ENCODE results near the gene ZNF189. TPM values are rescaled to one million over a fixed set of nuclear protein-coding genes. Genes with fewer than 3 reads are reported as not detected.
A peak's percentile ranks its signal among the peaks of the same experiment; 100 is the strongest.

ZNF189 gene
- total and polyA plus RNA-seq, 8 donors: 11.3 to 29.1 (median 19.3) TPM

- Histone ChIP-seq H3K27me3 (no peaks in the 10 kb centered on the region), H3K4me3 (no peak overlapping the region), H3K9me3 (no peaks in the 10 kb centered on the region), H3K27ac (peak overlapping the region in 1 of 4 donors; percentile 55), H3K4me1 (peaks cover 0 to 7% (median 5%) of the 10 kb centered on the region in 3 donors), H3K36me3 (peaks cover 0 to 14% (median 0%) of the 10 kb centered on the region in 3 donors)
- WGBS, 2 donors: 42 to 47% methylated on average over 6 of the region's 6 CpGs
- intact Hi-C loops (cut with DNase I): loop anchor here in 1 of 3 donors (10.0 kb wide), 1 partner anchor 73 kb away; no protein-coding TSS in a partner anchor
- DNase-seq (peak in 2 of 6 donors; percentile 23 to 27), FAIRE-seq (no peak), ATAC-seq (peak; percentile 89 to 98 (median 96))
- TF ChIP-seq, protein P1, sequence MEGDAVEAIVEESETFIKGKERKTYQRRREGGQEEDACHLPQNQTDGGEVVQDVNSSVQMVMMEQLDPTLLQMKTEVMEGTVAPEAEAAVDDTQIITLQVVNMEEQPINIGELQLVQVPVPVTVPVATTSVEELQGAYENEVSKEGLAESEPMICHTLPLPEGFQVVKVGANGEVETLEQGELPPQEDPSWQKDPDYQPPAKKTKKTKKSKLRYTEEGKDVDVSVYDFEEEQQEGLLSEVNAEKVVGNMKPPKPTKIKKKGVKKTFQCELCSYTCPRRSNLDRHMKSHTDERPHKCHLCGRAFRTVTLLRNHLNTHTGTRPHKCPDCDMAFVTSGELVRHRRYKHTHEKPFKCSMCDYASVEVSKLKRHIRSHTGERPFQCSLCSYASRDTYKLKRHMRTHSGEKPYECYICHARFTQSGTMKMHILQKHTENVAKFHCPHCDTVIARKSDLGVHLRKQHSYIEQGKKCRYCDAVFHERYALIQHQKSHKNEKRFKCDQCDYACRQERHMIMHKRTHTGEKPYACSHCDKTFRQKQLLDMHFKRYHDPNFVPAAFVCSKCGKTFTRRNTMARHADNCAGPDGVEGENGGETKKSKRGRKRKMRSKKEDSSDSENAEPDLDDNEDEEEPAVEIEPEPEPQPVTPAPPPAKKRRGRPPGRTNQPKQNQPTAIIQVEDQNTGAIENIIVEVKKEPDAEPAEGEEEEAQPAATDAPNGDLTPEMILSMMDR (IDR thresholded peaks at IDR 0.05): peak; percentile 10 to 49 (median 41)
Measured at GRCh38 chr9:101387871-101388506, 10.7 kb upstream of the ZNF189 start.

- H3K4me3 ChIP-seq: no peak overlapping the region
- ATAC-seq: peak; percentile 59 to 89 (median 83)
- no peak for DNase-seq
- no peaks in the 10 kb centered on the region for H3K27me3 ChIP-seq
- H3K9me3 ChIP-seq: no peaks in the 10 kb centered on the region
- FAIRE-seq: no peak
- peak overlapping the region in 1 of 4 donors; percentile 55 for H3K27ac ChIP-seq
- intact Hi-C loops (cut with DNase I): loop anchor here in 1 of 3 donors (10.0 kb wide), 1 partner anchor 74 kb away; no protein-coding TSS in a partner anchor
- TF ChIP-seq, protein P1 (IDR thresholded peaks at IDR 0.05): peak in 1 of 4 donors; percentile 7
- peaks cover 0 to 7% (median 5%) of the 10 kb centered on the region in 3 donors for H3K4me1 ChIP-seq
- WGBS, 2 donors: 55 to 68% methylated on average over 2 of the region's 2 CpGs
- H3K36me3 ChIP-seq: peaks cover 0 to 14% (median 0%) of the 10 kb centered on the region in 3 donors
Measured at GRCh38 chr9:101388507-101388993, 10.1 kb upstream of the ZNF189 start.

- ATAC-seq: no peak
- intact Hi-C loops (cut with DNase I): no loop called here
Measured at GRCh38 chr9:101393135-101393534, 5.5 kb upstream of the ZNF189 start.

GRCh38 chr9:101394687-101395086 lies 4.0 kb upstream of the ZNF189 start:
- Histone ChIP-seq H3K4me1 (peaks cover 7 to 18% (median 11%) of the 10 kb centered on the region in 3 donors), H3K4me3 (no peak overlapping the region), H3K9me3 (no peaks in the 10 kb centered on the region), H3K27ac (no peak overlapping the region), H3K27me3 (no peaks in the 10 kb centered on the region), H3K36me3 (peaks cover 0 to 8% (median 0%) of the 10 kb centered on the region in 3 donors)
- intact Hi-C loops (cut with DNase I): no loop called here
- WGBS, 2 donors: 92 to 100% methylated on average over 1 of the region's 1 CpG
- FAIRE-seq (no peak), DNase-seq (no peak), ATAC-seq (no peak)
- TF ChIP-seq, protein P1 (IDR thresholded peaks at IDR 0.05): no peak

More at GRCh38 chr9:101393135-101393534, 5.5 kb upstream of the ZNF189 start:
- Histone ChIP-seq H3K4me3 (no peak overlapping the region), H3K27ac (no peak overlapping the region), H3K27me3 (no peaks in the 10 kb centered on the region), H3K36me3 (peaks cover 0 to 14% (median 0%) of the 10 kb centered on the region in 3 donors), H3K4me1 (peaks cover 7 to 20% (median 12%) of the 10 kb centered on the region in 3 donors), H3K9me3 (no peaks in the 10 kb centered on the region)
- TF ChIP-seq, protein P1 (IDR thresholded peaks at IDR 0.05): no peak
- FAIRE-seq: no peak
- 98 to 99% methylated on average over 3 of the region's 3 CpGs for WGBS, 2 donors
- no peak for DNase-seq

DNA sequence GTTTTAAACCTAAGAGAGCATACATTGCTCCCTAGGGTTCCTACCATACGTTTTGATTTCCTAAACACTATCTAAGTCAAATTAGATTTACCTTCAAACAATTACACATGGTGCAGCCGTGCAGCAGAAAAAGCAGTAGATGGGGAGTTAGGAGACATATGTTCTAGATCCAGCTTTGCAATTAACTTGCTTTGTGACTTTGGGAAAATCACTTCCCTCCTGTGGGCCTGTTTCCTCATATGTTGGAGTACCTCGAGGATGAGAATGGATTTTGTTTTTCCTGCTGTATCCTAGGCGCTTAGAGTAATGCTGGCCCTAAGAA lies 944 bp upstream of the ZNF189 start:
- TF ChIP-seq, protein P1 (IDR thresholded peaks at IDR 0.05): no peak
- FAIRE-seq (no peak), ATAC-seq (peak in 3 of 4 donors; percentile 0 to 7 (median 1)), DNase-seq (no peak)
- Histone ChIP-seq H3K9me3 (no peaks in the 10 kb centered on the region), H3K4me3 (peak overlapping the region; percentile 33 to 79 (median 66)), H3K27me3 (no peaks in the 10 kb centered on the region), H3K36me3 (peaks cover 0 to 18% (median 0%) of the 10 kb centered on the region in 3 donors), H3K4me1 (peaks cover 15 to 27% (median 25%) of the 10 kb centered on the region in 3 donors), H3K27ac (peak overlapping the region in 3 of 4 donors; percentile 72 to 90 (median 82))
- intact Hi-C loops (cut with DNase I): no loop called here
- 3 to 5% methylated on average over 4 of the region's 4 CpGs for WGBS, 2 donors
